Measurements from ENCODE around the gene TMEM190. TPM values are rescaled to one million over a fixed set of nuclear protein-coding genes. Genes with fewer than 3 reads are reported as not detected.

TMEM190 gene
- total RNA-seq, 1 donor from 2014 or later = not detected

DNA sequence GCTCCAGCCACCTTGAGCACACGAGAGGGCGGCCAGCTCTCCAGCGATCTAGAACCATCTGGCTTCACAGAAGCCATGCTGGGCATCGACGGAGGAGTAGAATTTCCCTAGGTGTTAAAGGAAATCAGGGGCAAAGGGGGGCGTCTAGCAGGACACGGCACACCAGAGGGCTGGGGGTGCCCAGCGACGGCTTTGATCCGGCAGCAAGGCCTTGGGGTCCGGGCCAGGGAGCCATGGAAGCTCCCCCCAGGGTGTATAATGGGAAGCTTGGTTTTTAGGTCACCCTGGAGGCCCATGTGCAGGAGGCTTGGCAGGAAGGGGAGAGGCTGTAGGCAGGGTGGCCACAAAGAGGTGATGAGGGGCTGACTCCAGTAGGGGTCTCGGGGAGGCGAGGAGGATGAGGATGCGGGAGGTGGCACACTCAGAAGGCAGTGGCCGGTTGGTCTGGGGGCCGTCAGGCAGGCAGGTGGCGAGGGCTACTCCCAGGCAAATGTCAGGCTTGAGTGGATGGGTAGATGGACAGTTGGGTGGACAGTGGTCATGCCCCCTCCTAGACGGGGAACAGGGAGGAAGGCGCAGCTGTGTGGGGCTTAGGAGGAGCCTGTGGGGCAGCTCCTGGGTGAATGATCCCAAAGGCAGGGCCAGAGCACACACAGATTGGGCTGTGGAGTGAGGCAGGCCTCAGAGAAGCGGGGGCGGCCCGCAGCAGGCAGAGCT lies 31.4 kb upstream of the TMEM190 start:
- intact Hi-C loops (cut with micrococcal nuclease) = no loop called here
- Mint-ChIP-seq H3K4me3 (ENCODE audit: low read depth) (no peak overlapping the region), H3K4me1 (ENCODE audit: low read depth) (peaks cover 6% of the 10 kb centered on the region), H3K9me3 (no peaks in the 10 kb centered on the region), H3K36me3 (ENCODE audit: low read depth) (peaks cover 20% of the 10 kb centered on the region), H3K27ac (no peak overlapping the region), H3K27me3 (ENCODE audit: low read depth) (no peaks in the 10 kb centered on the region)
- no peak for DNase-seq (ENCODE audit: low spot score)

- no peak for DNase-seq (ENCODE audit: low spot score)
- H3K27ac Mint-ChIP-seq = no peak overlapping the region
- H3K27me3 Mint-ChIP-seq (ENCODE audit: low read depth) = no peaks in the 10 kb centered on the region
- peaks cover 3% of the 10 kb centered on the region for H3K4me1 Mint-ChIP-seq (ENCODE audit: low read depth)
- intact Hi-C loops (cut with micrococcal nuclease) = no loop called here
- peaks cover 20% of the 10 kb centered on the region for H3K36me3 Mint-ChIP-seq (ENCODE audit: low read depth)
- no peaks in the 10 kb centered on the region for H3K9me3 Mint-ChIP-seq
- no peak overlapping the region for H3K4me3 Mint-ChIP-seq (ENCODE audit: low read depth)
Measured at GRCh38 chr19:55345818-55346724, 30.6 kb upstream of the TMEM190 start.

DNA sequence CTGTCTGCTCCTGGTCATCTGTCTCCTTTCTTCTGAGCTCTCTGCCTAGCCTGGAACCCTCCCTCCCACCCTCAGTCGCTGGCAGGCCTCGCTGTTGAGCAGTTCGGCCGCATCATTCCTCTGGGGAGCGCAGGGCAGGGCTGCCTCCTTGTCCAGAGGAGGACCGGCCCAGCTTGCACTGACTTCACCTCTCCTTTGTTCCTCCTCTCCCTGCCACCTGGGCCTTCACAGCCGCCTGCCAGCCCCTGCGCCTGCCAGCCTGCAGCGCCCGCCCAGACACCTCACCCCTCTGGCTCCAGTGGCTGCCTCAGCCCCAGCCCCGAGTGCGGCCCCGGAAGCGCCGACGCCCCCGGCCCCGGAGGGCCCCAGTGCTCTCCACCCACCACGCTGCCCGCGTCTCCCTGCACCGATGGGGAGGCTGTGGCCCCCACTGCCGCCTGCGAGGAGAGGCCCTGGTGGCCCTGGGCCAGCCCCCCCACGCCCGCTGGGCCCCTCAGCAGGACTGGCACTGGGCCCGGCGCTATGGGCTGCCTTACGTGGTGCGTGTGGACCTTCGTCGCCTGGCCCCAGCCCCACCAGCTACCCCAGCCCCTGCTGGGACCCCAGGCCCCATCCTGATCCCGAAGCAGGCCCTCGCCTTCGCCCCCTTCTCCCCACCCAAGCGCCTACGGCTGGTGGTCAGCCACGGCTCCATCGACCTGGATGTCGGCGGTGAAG lies 29.7 kb upstream of the TMEM190 start:
- H3K4me1 Mint-ChIP-seq (ENCODE audit: low read depth) = no peaks in the 10 kb centered on the region
- peaks cover 8% of the 10 kb centered on the region for H3K27me3 Mint-ChIP-seq (ENCODE audit: low read depth)
- intact Hi-C loops (cut with micrococcal nuclease) = no loop called here
- H3K36me3 Mint-ChIP-seq (ENCODE audit: low read depth) = peaks cover 17% of the 10 kb centered on the region
- H3K9me3 Mint-ChIP-seq = no peaks in the 10 kb centered on the region
- H3K4me3 Mint-ChIP-seq (ENCODE audit: low read depth) = no peak overlapping the region
- no peak for DNase-seq (ENCODE audit: low spot score)
- no peak overlapping the region for H3K27ac Mint-ChIP-seq

DNA sequence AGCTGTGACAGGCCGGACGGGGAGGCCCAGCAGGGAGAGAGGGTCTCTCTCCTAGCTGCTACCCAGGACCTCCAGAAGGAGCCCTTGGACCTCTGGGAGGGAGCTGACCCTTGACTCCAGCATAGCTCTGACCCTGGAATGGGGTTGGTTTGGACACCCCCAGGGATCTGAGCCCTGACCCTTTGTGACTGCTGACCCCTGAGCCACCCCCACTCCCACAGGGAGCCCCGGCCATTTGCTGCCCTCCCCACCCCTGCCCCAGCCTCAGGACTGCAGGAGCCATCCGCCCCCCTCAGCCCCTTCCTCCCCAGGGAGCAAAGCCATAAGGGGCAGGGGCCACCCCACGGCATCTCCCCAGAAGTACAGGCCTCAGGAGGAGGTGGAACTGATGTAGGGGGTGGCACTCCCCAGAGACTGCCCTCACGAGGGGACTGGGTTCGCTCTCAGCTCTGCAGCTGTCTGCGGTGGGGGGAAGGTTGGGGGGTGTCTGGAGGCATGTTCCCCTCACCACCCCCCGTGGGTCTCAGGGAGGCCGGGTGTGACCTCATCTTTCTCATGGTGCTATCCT lies 29.1 kb upstream of the TMEM190 start:
- Mint-ChIP-seq H3K4me1 (ENCODE audit: low read depth) (no peaks in the 10 kb centered on the region), H3K27me3 (ENCODE audit: low read depth) (peaks cover 14% of the 10 kb centered on the region)

DNA sequence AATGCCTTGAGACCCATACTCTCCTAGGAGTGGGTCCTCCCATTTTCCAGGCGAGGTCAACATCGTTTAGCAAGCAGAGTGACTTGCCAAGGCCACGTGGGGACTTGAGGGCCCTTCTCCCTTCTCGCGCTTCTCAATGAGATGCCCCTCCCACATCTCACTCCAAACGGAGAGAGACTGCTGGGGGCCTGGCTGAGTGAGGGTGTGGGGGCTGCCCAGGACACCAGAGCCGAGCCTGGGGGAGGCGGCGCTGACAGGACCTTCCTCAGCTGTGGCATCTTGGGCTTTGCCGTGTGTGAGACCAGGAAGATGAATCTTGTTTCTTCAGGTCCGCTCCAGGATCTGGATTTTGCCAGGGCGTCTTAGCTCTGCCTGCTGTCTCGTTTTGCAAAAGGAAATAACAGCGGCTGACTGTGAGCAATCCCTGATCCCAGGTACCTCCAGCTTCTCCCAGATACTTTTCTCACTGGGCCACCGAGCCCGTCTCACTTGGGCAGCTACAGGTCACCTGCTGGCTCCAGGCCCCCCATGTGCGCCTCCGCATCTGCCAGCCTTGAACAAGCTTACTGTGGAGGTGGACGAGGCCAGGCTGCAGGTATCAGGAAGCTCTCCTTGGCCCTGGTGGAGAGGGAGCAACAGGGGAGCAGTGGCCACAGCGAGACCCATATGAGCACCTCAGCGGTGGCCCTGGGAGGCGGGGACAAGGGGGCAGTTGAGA lies 28.1 kb upstream of the TMEM190 start:
- Mint-ChIP-seq H3K9me3 (no peaks in the 10 kb centered on the region), H3K36me3 (ENCODE audit: low read depth) (peaks cover 7% of the 10 kb centered on the region), H3K27ac (no peak overlapping the region), H3K4me3 (ENCODE audit: low read depth) (no peak overlapping the region), H3K27me3 (ENCODE audit: low read depth) (peaks cover 24% of the 10 kb centered on the region), H3K4me1 (ENCODE audit: low read depth) (no peaks in the 10 kb centered on the region)
- no peak for DNase-seq (ENCODE audit: low spot score)
- intact Hi-C loops (cut with micrococcal nuclease) = no loop called here

More for the DNA sequence above, 29.1 kb upstream of the TMEM190 start:
- no peak overlapping the region for H3K27ac Mint-ChIP-seq
- peaks cover 15% of the 10 kb centered on the region for H3K36me3 Mint-ChIP-seq (ENCODE audit: low read depth)
- intact Hi-C loops (cut with micrococcal nuclease) = no loop called here
- DNase-seq (ENCODE audit: low spot score) = no peak
- H3K4me3 Mint-ChIP-seq (ENCODE audit: low read depth) = no peak overlapping the region
- H3K9me3 Mint-ChIP-seq = no peaks in the 10 kb centered on the region

DNA sequence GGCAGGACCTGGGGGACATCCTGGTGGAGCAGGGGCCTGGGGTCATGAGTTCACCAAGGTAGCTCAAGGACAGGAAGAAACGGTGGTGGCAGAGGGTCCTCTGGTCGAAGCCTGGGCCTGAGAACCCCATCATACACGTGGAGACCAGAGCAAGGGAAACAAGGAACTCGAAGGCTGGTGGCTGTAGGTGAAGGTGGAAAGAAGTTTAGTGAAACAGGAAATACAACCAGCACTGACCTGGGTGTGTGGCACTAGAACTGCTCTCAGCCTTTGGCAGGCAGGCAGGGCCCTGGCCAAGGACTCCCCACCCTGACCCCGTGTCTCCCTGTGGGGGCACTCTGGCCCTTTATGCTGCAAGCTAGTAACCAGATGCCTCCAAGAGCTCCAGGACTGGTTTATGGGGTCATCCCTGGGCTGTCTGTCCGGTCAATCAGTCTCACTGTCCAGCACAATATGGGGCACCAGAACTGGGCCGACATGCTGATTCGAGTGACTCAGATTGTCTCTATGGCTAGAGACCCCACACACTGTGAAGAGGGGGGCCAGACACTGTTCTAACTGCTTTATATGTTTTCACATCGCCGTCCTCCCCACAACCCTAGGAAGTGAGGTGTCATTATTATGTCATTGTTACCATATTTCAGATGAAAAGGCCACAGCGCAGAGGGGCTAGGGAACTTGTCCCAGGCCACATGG lies 25.9 kb upstream of the TMEM190 start:
- Mint-ChIP-seq H3K27ac (no peak overlapping the region), H3K27me3 (ENCODE audit: low read depth) (peaks cover 35% of the 10 kb centered on the region), H3K4me1 (ENCODE audit: low read depth) (no peaks in the 10 kb centered on the region), H3K9me3 (no peaks in the 10 kb centered on the region), H3K36me3 (ENCODE audit: low read depth) (peaks cover 3% of the 10 kb centered on the region), H3K4me3 (ENCODE audit: low read depth) (no peak overlapping the region)
- DNase-seq (ENCODE audit: low spot score) = no peak
- intact Hi-C loops (cut with micrococcal nuclease) = no loop called here

GRCh38 chr19:55352040-55352439 lies 24.6 kb upstream of the TMEM190 start:
- peaks cover 3% of the 10 kb centered on the region for H3K36me3 Mint-ChIP-seq (ENCODE audit: low read depth)
- no peaks in the 10 kb centered on the region for H3K9me3 Mint-ChIP-seq
- no peak overlapping the region for H3K27ac Mint-ChIP-seq
- H3K4me1 Mint-ChIP-seq (ENCODE audit: low read depth) = no peaks in the 10 kb centered on the region
- H3K27me3 Mint-ChIP-seq (ENCODE audit: low read depth) = peaks cover 41% of the 10 kb centered on the region
- DNase-seq (ENCODE audit: low spot score) = no peak
- no peak overlapping the region for H3K4me3 Mint-ChIP-seq (ENCODE audit: low read depth)
- intact Hi-C loops (cut with micrococcal nuclease) = no loop called here

- Mint-ChIP-seq H3K9me3 (no peaks in the 10 kb centered on the region), H3K36me3 (ENCODE audit: low read depth) (peaks cover 3% of the 10 kb centered on the region), H3K4me1 (ENCODE audit: low read depth) (no peaks in the 10 kb centered on the region), H3K27ac (no peak overlapping the region), H3K27me3 (ENCODE audit: low read depth) (peaks cover 46% of the 10 kb centered on the region), H3K4me3 (ENCODE audit: low read depth) (peak overlapping the region; percentile 15)
- intact Hi-C loops (cut with micrococcal nuclease) = no loop called here
- no peak for DNase-seq (ENCODE audit: low spot score)
Measured at GRCh38 chr19:55352549-55353145, 24.0 kb upstream of the TMEM190 start.

- H3K27ac Mint-ChIP-seq = no peak overlapping the region
- H3K27me3 Mint-ChIP-seq (ENCODE audit: low read depth) = peaks cover 46% of the 10 kb centered on the region
- intact Hi-C loops (cut with micrococcal nuclease) = no loop called here
- no peaks in the 10 kb centered on the region for H3K36me3 Mint-ChIP-seq (ENCODE audit: low read depth)
- no peak for DNase-seq (ENCODE audit: low spot score)
- no peaks in the 10 kb centered on the region for H3K9me3 Mint-ChIP-seq
- no peaks in the 10 kb centered on the region for H3K4me1 Mint-ChIP-seq (ENCODE audit: low read depth)
- peak overlapping the region; percentile 64 for H3K4me3 Mint-ChIP-seq (ENCODE audit: low read depth)
Measured at GRCh38 chr19:55353356-55353802, 23.2 kb upstream of the TMEM190 start.

DNA sequence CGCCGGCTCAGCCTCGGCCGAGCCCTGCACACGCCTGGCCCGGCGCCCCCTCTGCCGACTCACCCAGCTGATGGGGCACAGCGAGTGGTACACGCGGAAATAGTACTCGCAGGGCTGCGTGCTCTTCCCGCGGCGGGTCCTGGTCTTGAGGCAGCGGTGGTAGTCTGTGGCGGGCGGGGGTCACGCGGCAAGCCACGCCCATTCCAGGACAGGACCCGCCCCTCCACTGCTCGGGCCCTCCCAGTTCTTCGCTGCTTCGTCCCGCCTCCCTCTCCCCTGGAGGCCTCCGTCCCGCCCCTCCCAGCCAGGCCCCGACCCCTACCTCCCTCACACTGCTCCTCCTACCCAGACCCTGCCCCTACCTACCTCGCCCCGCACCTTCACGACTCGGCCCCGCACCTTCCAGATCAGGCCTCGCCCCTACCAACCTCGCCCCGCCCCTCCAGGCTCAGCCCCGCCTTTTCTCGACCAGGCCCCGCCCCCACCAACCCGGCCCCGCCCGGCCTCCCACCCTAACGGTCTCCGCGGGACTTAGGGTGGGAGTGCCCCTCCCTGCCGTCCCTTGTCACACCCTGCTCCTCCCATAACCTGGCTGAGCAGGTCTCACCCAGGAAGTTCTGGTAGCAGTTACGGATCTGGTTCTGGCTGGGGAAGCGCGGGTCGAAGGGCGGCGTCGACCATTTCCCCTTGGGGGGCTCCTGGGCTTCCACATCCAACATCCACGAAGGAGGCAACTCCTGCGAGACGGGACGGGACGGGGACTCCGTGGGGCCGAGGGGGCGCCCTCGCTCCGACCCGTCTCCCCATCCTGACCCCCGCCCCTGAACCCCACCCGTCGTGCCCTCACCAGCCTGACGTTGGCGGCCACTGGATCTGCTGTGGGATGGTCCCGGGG lies 22.6 kb upstream of the TMEM190 start:
- peak; percentile 31 for DNase-seq (ENCODE audit: low spot score)
- Mint-ChIP-seq H3K4me1 (ENCODE audit: low read depth) (no peaks in the 10 kb centered on the region), H3K9me3 (no peaks in the 10 kb centered on the region), H3K27ac (no peak overlapping the region), H3K27me3 (ENCODE audit: low read depth) (peaks cover 46% of the 10 kb centered on the region), H3K36me3 (ENCODE audit: low read depth) (no peaks in the 10 kb centered on the region), H3K4me3 (ENCODE audit: low read depth) (peak overlapping the region; percentile 64)
- intact Hi-C loops (cut with micrococcal nuclease) = no loop called here

Measured in activated T-helper 2 cell treated with anti-CD3 and anti-CD28 coated beads, Interferon-gamma antibody, Interleukin-2, Interleukin-4, amounts not matched to agents 10 μg/mL and 5 μg/mL and 100 μg/mL, durations not matched to agents 14 hours and 24 hours and 36 hours (primary cell).